HG02571 (cell line): ENCODE measurements around the gene OMA1.

Source experiments
- ATAC-seq: cut with Tn5 transposase; IDR thresholded peaks from one replicate; pipeline ENCODE4 v1.9.1; 2021; ENCODE audit warnings: mild to moderate bottlenecking, moderate library complexity; ENCODE audit not compliant: unreplicated experiment

Gene OMA1

DNA sequence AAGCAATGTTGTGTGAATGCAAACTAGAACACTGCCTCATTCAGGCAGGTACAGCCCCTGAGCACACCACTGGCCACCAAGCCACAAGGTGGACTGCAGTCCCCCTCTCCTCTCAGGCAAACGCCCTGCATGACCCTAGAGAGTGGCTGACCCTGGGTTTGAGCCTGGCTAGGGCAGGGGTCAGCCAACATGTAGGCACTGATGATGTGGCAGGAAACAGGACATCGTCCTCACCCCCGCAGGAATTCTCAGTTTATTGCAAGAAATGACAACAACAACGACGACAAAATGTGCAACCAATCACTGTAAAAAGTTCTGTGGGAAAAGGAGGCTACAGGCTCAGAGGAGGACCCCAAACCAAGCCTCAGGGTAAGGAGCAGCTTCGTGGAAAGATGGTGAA lies 81.3 kb downstream of the OMA1 start:
- no peak for ATAC-seq

DNA sequence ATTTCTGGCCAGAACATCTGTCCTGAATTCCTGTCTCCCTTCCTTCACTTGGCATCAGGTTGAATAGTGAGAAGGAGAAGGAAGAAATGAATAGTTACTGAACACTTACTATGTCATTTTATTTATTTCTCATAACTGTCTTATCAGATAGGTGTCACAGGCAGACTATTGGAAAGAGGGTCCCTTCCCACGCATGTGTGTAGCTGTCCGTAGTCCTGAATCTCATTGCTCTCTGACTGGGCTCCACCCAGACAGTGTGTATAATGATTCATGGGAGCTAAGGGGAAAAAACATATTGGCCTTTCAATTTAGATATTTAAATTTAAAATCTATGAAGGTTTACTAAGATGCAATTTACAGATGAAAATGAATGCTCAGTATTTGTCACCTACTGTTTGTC lies 86.1 kb downstream of the OMA1 start:
- ATAC-seq = no peak

DNA sequence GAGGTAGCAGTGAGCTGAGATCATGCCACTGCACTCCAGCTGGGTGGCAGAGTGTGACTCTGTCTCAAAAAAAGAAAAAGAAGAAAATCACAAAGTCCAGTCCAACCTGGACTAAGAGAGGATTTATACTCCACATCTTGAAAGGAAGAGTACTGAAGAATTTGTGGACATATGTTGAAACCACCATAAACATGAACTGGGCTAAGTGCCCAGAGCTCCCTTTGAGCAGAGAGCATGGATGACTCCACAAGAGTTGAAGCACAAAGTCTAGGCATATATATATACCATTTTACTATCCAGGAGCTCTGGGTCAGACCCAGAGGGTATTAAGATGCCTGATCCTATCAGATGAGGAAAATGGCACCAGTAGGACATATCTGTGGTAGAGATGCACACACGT lies 86.6 kb downstream of the OMA1 start:
- ATAC-seq = no peak

DNA sequence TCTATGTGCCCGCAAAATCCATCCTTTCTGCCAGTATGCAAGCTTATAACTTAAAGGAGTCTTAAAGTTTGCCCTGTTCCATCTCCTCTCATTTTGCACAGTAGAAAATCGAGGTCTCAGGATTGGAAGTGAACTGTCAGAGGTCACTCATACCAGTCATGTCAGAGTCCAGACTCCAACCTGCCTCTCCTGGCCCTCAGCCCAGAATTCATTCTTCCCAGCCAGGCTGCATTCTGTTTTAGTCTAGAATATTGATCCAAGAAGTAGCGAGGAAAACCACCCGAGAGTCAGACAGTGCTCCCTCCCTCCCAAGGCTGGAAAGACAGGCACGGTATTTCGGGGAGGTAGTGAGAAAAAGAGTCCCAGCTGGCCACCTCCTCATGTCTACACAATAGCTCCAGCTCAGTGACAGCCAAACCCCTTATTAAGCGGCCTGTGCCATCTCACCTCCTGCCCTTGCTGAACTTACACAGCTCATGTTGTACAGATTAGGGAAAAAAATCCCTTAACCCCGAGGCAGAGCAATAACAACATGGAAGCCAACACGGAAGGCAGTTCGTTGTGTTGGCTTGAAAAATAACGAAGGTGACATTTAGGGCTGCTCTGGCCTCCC lies 89.4 kb downstream of the OMA1 start:
- ATAC-seq = no peak

DNA sequence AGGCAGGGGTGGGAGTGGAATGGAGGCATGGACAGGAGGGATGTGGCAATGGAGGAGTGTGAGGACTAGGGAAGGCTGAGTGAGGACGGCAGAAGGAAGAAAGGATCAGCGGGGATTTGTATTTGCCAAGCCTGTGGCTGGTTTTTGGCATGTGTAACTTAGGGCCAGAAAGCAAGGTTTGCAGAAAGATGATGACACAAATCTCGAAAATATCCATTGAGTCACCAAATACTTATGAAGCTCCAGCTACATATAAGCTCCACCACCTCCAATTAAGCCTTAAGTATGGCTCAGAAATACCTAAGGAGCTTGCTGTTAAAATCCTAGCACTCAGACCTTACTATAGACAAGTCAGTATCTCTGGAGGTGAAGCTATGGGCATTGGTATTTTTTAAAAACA lies 90.1 kb downstream of the OMA1 start:
- no peak for ATAC-seq

DNA sequence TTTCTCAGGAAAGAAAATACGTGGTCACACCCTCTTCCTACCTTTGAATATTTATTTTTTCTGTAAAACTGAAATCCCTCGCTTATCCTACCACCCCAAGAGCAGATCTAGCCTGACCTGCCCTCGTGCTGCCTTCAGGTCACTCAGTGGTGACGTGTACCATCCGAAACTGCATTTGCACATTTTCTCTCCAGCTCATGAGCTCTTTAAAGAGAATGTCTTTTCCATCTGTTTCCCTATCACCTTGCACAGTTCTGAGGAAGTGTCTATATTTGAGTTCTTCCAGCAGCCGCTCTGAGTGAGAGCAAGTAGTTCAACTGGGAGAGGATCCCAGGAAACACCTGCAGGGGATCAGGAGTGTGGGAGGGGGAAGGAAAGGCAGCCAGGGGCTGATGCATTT lies 91.7 kb downstream of the OMA1 start:
- ATAC-seq = no peak

DNA sequence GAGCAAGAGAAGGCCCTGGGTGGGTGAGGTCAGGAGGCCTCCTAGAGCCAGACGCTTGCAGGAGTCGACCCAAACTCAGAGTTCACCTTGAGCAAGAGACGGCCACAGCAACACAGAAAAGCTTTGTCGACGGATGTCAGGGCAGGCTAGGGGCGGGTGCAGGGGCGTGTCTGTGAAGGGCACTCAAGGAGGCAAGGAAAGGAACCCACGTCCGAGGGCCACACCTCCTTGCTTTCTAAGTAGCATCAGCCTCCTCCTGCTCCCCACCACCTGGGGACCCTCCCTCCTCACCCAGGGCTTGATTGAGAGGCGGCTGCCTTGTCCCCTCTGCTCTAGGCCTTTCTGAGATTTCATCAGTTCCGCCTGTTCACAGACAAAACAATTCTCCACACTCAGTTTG lies 92.1 kb downstream of the OMA1 start:
- ATAC-seq = no peak

DNA sequence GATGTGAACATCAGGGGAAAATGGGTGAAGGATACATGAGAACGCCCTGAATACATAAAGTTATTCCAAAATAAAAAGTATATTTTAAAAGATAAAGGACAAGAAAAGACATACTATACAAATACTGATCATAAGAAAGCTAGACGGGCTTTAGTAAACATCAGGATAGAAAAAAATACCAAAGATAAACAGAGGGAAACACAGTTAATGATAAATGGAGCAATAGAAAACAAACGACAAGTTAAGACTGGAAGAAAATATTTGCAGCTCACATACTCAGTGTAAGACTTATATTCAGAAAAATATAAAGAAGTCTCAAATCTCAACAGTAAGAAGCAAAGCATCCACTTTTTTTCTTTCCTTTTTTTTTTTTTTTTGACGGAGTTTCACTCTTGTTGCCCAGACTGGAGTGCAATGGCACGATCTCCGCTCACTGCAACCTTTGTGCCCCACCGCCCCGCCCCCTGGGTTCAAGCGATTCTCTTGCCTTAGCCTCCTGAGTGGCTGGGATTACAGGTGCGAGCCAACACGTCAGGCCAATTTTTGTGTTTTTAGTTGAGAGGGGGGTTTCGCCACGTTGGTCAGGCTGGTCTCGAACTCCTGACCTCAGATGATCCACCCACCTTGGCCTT lies 94.8 kb downstream of the OMA1 start:
- ATAC-seq = no peak

DNA sequence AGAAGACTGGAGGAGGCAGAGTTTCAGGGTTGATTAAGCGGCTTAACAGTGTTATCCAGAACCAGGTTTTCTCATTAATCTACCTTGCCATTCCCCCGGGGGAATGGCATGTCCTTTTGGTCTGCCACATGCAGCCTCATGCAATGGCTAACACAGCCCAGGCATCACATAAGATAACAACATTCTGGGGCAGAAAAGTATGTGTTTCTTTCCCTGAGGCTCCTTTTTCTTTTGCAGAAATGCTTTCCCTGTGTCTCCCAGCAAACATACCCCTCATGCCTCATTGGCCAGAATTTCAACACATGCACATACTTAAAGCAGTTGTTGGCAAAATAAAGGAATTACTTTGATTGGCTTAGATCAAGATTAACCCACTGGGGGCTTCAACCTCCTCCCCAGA lies 98.6 kb downstream of the OMA1 start:
- no peak for ATAC-seq

DNA sequence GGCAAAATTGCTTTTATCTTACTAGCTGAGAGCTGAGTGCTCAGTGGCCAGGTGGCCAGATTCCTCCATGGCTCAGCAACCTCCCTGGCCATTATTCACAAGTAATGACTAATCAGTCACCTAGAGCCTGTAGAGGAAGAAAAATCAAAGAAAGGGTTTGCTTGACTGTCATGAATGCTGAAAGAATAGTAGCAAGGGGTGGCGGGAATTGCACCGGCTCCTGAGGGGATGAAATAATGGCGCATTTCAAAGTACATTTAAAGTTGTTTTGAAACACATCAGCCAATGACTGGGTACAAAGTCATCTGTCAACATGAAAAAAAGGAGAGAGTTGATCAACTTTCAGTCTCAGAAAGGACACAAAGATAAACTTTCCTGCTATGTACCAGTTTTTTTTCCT lies 99.5 kb downstream of the OMA1 start:
- ATAC-seq = no peak

DNA sequence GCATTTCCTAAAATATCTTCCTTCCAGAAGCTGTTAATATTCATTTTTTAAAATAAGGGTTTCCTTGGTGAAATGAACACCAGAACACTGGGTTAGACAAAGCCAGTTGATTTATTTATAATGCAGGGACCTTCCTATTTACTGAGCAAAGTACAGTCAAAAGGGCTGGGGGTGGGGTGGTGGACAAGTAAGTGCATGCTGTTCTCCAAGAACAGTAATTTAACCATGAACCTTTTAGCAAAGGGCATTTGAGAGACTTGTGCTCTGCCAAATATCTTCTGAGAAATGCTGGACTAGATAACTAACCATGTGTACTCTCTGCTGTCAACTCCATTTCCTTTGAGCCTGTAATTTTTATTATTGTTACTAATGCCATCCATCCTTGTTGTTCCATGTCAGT lies 100.2 kb downstream of the OMA1 start:
- ATAC-seq = no peak

DNA sequence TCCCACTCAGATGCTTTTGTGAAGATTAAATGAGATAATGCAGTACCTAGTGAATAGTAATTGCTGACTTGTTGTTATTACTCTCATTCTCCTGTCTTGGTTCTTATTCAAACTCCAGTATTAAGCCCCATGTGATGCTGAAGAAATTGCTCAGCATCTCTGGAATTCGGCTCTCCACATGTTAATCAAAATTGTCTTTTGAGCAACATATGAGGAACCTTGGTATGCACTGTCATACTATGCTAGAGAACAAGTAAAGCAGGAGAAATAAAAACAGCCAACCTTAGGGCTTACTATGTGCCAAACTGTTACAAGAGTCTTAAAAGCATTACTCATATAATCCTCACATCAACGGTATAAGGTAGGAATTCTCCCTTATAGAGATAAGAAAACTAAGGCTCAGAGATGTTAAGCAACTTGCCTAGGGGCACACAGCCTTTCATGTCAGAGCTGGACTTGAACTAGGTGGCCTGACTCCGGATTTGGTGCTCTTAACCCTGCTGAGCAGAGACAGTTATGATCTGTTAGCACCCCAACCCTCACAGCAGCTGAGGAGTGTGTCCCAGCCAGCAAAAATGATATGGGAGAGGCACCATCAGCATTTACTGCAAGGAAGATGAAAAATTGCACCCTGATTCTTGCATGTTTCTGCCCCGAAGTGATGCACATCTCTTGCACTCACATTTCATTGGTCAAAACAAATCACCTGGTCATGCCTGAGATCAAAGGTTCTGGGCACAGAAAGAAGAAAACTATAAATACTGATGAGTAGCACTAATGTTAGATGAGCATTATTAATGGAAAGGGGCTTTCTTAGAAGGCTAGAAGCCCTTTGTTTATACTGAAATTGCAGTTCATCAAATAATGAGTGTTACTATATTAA lies 102.3 kb downstream of the OMA1 start:
- ATAC-seq = no peak

DNA sequence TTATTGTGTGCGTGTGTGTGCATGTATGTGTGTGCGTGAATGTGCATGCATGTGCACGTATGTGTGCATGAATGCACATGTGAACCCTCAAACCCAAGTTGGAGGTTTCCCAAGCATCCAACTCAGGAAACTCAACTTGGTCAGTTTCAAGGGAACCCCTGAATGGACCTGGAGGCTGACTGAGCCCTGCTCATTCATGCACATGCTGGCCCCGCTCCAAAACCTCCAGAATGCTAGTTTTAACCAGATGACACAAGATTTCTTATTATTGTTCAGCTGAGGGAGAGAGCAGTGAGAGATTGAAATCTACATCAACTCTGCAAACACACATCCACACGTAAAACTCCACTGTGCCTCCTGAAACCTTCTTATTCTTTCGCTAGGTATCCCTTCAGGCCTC lies 104.4 kb downstream of the OMA1 start:
- ATAC-seq = no peak

DNA sequence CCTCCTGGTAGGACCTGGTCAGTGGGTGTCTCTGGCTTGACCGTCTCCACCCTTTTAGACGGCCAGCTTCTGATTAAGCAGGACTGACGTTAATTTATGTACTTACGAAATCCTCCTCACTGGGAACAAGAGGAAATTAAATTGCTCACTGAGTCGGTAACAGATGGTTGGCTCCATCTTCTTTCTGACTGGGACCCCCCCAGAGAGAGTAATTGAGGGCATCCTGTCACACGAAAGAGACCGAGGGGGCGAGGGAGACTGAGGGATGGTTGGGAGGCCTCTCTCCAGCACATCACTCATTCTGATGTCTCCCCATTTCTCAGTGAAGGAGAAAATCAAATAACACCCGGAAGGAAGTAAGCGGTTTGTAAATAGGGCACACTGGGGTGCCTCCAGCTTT lies 104.8 kb downstream of the OMA1 start:
- no peak for ATAC-seq

DNA sequence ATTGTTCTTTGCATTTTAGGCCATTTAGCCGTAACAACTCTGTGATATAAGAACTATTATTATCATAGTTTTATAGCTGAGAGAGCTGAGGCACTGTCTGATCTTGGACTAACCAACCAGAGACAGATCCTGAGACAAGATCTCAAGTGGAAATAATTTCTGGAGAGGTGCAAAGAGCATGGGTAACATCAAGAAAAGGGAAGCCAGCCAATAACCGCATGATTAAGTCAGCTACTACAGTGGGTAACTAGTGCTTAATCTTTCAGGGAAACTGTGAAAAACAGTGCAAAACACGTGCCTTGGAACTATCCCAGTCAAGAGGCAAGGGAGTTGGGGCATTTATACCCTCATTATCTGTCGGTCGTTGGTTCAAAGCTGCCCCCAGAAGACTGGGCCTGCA lies 105.8 kb downstream of the OMA1 start:
- ATAC-seq = no peak

DNA sequence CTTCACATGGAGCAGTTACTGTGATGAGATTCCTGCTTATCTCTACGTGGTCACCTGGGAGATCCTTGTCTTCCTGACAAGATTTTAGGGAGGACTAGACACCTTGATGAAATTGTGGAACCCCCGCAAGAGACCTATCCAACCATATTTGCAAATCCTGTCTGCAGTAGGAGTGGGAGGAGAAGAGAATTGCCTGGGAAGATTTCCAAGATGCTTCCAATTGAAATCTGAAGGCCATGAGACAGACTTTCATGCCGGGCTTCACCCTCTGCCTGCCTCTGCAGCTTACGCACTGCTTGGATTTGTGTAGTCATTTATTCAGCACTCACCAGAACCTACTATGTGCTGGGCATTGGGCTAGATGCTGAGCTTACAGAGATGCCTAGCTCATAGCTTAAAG lies 106.6 kb downstream of the OMA1 start:
- no peak for ATAC-seq

DNA sequence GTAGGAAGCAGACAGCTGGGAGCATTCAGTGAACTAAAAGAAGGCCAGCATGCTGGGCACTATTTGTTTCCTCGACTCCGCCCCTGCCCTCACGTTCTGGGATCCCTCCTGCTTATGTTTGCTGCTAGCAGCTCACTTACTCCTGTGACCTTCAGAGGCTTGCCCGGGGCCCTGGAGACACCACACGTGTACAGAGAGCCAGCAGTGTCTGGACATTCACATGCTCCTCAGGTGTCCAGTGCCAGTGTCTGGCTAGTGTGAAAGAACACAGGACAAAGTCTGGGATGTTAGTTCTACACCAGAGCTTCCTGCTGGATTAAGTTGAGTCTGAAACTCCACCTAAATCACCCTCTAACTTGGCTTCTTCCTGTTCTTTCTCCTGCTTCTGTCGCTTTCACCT lies 108.1 kb downstream of the OMA1 start:
- ATAC-seq = no peak

DNA sequence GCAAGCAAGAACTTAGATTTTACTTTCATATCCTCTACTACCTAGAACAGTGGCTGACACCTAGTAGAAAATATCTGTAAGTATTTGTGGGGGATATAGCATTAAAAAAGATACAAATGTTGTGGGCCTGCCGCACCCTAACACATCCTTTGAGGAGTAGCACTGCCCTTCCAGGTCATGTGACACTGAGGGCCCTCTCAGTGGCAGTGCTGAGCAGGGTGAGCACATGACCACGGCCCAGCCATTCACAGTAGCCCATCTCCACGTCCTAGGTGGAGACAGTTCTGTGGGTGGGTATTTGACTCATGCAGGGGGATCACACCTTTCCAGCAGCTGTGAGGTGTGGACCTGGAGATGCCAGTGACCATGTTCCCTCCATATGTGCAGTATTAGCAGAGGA lies 108.9 kb downstream of the OMA1 start:
- ATAC-seq = no peak

DNA sequence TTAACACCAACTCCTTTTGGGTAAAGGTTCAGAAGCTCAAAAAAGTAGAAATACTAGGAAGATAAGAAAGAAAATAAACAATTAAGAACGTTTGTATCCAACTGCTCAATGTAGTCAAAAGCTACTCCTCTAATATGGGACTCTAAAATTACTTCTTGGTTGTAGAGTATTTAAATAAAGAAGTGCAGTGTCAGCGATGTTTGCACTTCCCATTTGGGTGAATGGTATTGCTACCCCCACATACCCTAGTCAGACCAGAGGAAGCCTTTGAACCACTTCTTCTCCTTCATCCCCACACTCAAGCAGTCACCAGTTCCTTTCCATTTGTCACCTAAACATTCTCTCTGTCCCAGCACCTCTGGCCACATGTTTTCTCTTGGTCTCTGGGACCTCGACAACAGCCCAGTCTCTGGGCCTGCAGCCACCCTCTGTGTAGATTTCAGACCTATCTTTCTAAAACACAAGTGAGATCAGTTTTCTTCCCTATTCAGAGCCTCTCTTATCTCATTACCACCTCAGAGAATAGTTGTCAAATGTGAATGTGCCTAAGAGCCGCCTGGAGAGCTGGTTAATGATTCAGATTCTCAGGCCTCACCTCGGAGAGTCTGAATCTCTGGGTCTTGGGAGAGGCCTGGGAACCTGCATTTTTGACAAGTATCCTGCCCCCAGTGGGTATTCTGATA lies 109.8 kb downstream of the OMA1 start:
- no peak for ATAC-seq

DNA sequence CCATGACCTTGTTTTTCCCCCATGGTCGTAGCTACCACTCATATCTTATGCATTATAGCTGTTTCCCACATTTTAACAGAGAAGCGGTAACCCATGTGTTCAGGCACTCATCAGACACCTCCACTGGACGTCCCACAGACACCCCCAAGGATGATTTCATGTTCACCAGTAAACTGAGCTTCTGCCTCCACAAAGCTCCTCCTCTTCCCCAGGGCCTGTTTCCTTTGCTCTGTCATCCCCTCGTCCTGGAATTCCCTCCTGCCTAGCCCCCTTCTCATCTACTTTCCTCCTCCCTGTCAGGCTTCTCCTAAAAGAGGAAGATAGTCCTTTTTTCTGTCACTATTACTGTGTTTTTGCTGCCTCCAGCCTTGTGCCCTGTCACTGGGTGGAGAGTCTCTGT lies 111.2 kb downstream of the OMA1 start:
- ATAC-seq = no peak

DNA sequence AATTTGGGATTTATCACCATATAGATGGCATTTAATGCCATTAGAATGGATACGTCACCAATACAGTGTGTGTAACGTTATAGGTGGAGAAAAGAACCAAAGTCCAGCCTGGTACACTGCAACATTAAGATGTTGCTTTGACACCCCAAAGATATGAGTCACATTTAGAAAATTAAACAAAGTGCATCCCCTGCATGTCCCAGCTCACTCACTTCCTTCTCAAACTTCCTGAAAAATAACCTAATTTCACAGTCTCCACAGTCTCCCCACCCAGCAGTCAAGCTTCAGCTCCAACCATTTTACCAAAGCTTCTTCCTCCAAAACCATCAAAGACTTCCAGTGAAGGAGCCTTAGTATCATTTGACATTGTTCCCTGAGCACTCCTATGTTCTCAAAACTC lies 111.9 kb downstream of the OMA1 start:
- ATAC-seq = no peak

DNA sequence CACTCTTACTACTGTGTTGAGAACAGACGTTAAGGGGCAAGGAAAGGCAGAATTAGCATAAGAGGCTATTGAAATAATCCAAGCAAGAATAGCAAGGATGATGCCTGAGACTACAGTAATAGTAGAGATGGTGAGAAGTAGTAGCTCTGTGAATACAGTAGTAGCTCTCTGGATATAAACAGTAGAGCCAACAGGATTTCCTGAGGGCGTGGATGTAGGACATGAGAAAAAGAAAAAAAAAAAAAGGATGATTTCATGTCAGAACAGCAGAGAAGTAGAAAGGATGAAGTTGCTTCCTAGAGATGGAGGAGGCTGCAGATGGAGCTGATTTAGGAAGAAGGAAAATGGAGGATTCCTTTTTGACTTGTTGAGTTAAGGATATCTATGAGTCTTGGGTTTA lies 112.3 kb downstream of the OMA1 start:
- no peak for ATAC-seq
